GM12892 (cell line): ENCODE data around the gene FAM240B.

Experiments used
- POLR2AphosphoS5 ChIP-seq: IDR thresholded peaks from 2 replicates; pipeline ENCODE4 v1.6.1; 2011; ENCODE audit warnings: low read depth, low read length, control low read depth
- TAF1 ChIP-seq: IDR thresholded peaks from 2 replicates; pipeline ENCODE4 v1.6.1; 2011; ENCODE audit warnings: low read depth, mild to moderate bottlenecking, control low read depth, low read length, borderline replicate concordance

GRCh38 chr9:38761999-38762398, 42.1 kb upstream of the FAM240B start:
- TF ChIP-seq POLR2AphosphoS5 (no peak), TAF1 (no peak)
